Astrocyte of the spinal cord (primary cell): Measurements from ENCODE around the gene ZC3H8.

Experiments
- DNase-seq: peaks from one replicate; pipeline ENCODE4 v3.0.0; 2011; ENCODE audit warnings: low read depth, low spot score
- H3K4me3 ChIP-seq: 2 replicates; pipeline ENCODE4 v1.5.1; 2011; ENCODE audit warnings: low read depth, mild to moderate bottlenecking, low read length, moderate library complexity
- CTCF ChIP-seq: IDR thresholded peaks from 2 replicates; pipeline ENCODE4 v1.5.1; 2012; ENCODE audit warnings: low read depth, mild to moderate bottlenecking, low read length, inconsistent platforms
- in situ Hi-C: cut with HindIII; loops from 2 replicates; pipeline ENCODE4 v1.10.0; 2017; ENCODE audit warnings: low sequenced_read_pairs

The ZC3H8 gene

GRCh38 chr2:112183327-112184025 is 71.4 kb downstream of the ZC3H8 start:
- no peak for DNase-seq
- H3K4me3 ChIP-seq: no peak overlapping the region
- TF ChIP-seq CTCF: no peak
- in situ Hi-C loops: no loop called here

- no peak for DNase-seq
- no peak for TF ChIP-seq CTCF
- no peak overlapping the region for H3K4me3 ChIP-seq
- in situ Hi-C loops: no loop called here
Measured at GRCh38 chr2:112182581-112183034, 72.2 kb downstream of the ZC3H8 start.

GRCh38 chr2:112181571-112182290 is 73.1 kb downstream of the ZC3H8 start:
- DNase-seq: no peak
- in situ Hi-C loops: no loop called here
- no peak overlapping the region for H3K4me3 ChIP-seq
- no peak for TF ChIP-seq CTCF

GRCh38 chr2:112175958-112176573 is 78.8 kb downstream of the ZC3H8 start:
- in situ Hi-C loops: no loop called here
- DNase-seq: no peak
- TF ChIP-seq CTCF: no peak
- no peak overlapping the region for H3K4me3 ChIP-seq

- no peak for TF ChIP-seq CTCF
- in situ Hi-C loops: no loop called here
- no peak for DNase-seq
- H3K4me3 ChIP-seq: no peak overlapping the region
Measured at GRCh38 chr2:112175333-112175732, 79.5 kb downstream of the ZC3H8 start.

- in situ Hi-C loops: no loop called here
- H3K4me3 ChIP-seq: no peak overlapping the region
- TF ChIP-seq CTCF: no peak
- DNase-seq: no peak
Measured at GRCh38 chr2:112174383-112174782, 80.5 kb downstream of the ZC3H8 start.
